Measurements from ENCODE around the gene CHCHD3. TPM values are rescaled to one million over a fixed set of nuclear protein-coding genes. Genes with fewer than 3 reads are reported as not detected.

CHCHD3 gene
- total and polyA plus RNA-seq, 7 donors: 61.7 to 93.4 (median 63.7) TPM

DNA sequence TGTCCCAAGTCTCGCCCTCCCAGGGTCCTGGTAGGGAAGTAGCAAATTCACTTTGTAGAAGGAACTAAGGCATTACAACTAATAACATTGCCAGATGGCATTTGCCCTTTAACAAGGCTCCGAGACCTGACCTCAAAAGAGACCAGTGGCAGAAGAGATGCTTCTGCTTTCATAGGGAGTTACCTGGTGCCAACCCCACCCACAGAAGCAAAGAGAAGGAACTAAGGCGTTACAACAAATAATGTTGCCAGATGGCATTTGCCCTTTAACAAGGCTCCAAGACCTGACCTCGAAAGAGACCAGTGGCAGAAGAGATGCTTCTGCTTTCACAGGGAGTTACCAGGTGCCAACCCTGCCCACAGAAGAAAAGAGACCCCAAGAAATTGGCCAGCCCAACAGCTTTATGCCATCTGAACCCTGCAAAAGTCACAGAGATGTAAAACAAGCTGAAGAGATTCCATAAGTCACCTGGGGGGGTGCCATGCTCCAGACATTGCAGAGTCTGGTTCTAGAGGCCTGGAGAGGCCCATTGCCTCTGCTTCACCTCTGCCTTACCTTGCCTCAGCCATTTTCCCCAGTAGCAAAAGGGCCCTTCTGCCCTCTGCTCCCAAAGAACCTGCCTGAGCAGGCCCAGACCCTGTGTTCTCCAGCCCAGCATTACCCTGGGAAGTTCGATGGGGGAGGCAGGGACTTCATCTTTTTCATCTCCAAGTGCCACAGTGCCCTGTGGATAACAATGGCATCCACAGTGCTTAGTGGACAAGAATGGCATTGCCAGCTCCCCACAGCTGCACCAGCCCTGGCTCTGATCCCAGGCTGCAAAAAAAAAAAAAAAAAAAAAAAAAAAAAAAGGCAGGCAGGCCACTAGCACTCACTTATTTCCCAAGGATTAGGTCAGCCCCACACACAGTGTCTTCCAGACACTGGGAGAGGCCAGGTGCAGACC lies 326.1 kb downstream of the CHCHD3 start:
- 77 to 83% methylated on average over 5 of the region's 5 CpGs for WGBS, 2 donors
- intact Hi-C loops (cut with DNase I): no loop called here
- H3K4me1 ChIP-seq: no peaks in the 10 kb centered on the region

DNA sequence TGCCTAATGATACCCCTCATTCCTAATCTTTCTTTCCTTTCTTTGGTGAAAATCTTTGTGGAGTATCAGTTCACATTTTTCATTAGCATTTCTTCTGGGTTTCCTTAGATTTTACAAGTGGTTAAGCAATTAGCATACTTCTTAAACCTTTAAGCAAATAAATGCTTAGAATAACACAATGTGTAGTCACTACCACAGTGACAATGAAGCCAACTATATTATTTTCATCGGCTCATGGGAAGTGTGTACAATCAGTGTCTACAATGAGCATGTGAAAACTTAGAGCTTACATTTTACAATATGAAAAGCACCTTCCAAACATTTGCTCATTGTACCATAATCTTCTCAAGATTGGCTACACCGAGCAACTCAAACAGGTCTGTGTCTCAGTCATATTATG lies 329.5 kb downstream of the CHCHD3 start:
- no peaks in the 10 kb centered on the region for H3K9me3 ChIP-seq
- no peak for TF ChIP-seq POLR2A (IDR thresholded peaks at IDR 0.05)
- TF ChIP-seq, protein P1, sequence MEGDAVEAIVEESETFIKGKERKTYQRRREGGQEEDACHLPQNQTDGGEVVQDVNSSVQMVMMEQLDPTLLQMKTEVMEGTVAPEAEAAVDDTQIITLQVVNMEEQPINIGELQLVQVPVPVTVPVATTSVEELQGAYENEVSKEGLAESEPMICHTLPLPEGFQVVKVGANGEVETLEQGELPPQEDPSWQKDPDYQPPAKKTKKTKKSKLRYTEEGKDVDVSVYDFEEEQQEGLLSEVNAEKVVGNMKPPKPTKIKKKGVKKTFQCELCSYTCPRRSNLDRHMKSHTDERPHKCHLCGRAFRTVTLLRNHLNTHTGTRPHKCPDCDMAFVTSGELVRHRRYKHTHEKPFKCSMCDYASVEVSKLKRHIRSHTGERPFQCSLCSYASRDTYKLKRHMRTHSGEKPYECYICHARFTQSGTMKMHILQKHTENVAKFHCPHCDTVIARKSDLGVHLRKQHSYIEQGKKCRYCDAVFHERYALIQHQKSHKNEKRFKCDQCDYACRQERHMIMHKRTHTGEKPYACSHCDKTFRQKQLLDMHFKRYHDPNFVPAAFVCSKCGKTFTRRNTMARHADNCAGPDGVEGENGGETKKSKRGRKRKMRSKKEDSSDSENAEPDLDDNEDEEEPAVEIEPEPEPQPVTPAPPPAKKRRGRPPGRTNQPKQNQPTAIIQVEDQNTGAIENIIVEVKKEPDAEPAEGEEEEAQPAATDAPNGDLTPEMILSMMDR (IDR thresholded peaks at IDR 0.05): no peak
- no peak for TF ChIP-seq EP300 (IDR thresholded peaks at IDR 0.05)
- no peak for TF ChIP-seq POLR2AphosphoS5 (IDR thresholded peaks at IDR 0.05)
- H3K27me3 ChIP-seq: peaks cover 0 to 3% (median 0%) of the 10 kb centered on the region in 3 donors
- no peak overlapping the region for H3K4me3 ChIP-seq
- H3K36me3 ChIP-seq: no peaks in the 10 kb centered on the region
- WGBS, 2 donors: 70 to 87% methylated on average over 2 of the region's 2 CpGs
- no peak for DNase-seq
- intact Hi-C loops (cut with DNase I): no loop called here
- H3K27ac ChIP-seq: no peak overlapping the region
- no peaks in the 10 kb centered on the region for H3K4me1 ChIP-seq

More for the DNA sequence above, 326.1 kb downstream of the CHCHD3 start:
- no peak for TF ChIP-seq EP300 (IDR thresholded peaks at IDR 0.05)
- no peak for TF ChIP-seq POLR2A (IDR thresholded peaks at IDR 0.05)
- no peak for TF ChIP-seq POLR2AphosphoS5 (IDR thresholded peaks at IDR 0.05)
- TF ChIP-seq, protein P1 (IDR thresholded peaks at IDR 0.05): no peak
- peaks cover 0 to 3% (median 0%) of the 10 kb centered on the region in 3 donors for H3K27me3 ChIP-seq
- no peak for DNase-seq
- no peak overlapping the region for H3K27ac ChIP-seq
- no peaks in the 10 kb centered on the region for H3K36me3 ChIP-seq
- no peak overlapping the region for H3K4me3 ChIP-seq
- H3K9me3 ChIP-seq: no peaks in the 10 kb centered on the region

DNA sequence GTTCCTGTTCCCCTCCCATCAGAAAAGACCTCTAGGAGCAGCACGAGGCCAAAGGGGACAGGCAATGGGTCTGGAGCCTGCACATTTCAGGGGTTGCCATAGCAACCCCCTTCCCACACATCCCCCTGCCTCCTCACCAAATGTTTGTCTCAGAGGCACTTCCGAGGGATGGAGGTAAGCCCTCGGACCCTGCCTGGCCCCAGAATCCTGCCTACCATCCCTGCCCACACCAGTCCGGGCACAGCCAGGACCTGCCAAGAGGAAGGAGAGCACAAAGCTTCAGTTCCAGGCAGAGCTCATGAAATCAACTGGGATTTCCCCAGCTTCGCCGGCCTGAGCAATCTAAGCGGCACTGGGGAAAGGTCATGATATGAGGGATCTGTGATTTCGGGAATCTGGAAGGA lies 330.6 kb downstream of the CHCHD3 start:
- H3K4me1 ChIP-seq: no peaks in the 10 kb centered on the region
- TF ChIP-seq POLR2A (IDR thresholded peaks at IDR 0.05) (no peak), POLR2AphosphoS5 (IDR thresholded peaks at IDR 0.05) (no peak), EP300 (IDR thresholded peaks at IDR 0.05) (no peak)
- TF ChIP-seq, protein P1 (IDR thresholded peaks at IDR 0.05): no peak
- intact Hi-C loops (cut with DNase I): no loop called here
- no peak overlapping the region for H3K27ac ChIP-seq
- H3K9me3 ChIP-seq: no peaks in the 10 kb centered on the region
- no peak for DNase-seq
- peaks cover 0 to 3% (median 0%) of the 10 kb centered on the region in 3 donors for H3K27me3 ChIP-seq
- H3K4me3 ChIP-seq: no peak overlapping the region
- no peaks in the 10 kb centered on the region for H3K36me3 ChIP-seq
- 44 to 70% methylated on average over 8 of the region's 8 CpGs for WGBS, 2 donors

DNA sequence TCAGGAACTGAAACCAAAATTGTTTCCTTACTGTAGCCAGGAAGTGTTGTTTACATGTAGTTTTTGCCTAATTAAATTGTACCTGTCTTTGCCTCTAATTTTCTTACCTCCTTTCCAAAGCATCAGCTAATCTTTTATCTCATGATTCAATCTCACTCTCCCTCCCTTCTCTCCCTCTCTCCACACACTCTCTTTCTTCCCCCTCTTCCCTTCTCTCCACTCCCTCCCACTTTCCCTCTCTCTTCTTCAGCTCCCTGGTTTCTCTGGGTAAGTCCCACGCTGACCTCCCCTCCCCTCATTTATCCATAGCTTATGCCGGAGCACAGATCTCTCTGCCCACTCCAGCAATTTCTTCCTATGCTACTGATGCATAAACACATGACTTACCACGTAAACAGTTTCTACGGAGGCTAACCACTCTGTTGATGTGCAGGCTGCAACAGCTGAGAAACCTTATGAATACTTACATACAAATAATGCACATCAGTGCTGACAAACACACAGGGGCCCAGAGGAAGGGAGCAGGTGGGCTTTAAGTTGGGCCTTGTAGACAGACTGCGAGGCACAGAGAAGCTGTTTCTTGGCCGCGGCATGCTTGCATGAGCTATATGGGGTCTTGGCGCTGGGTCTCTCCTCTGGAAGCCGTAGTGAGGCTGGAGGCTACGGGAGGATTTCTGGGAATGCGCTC lies 331.2 kb downstream of the CHCHD3 start:
- intact Hi-C loops (cut with DNase I): no loop called here
- Histone ChIP-seq H3K9me3 (no peaks in the 10 kb centered on the region), H3K36me3 (no peaks in the 10 kb centered on the region), H3K4me1 (no peaks in the 10 kb centered on the region), H3K27ac (no peak overlapping the region), H3K4me3 (no peak overlapping the region), H3K27me3 (peaks cover 0 to 3% (median 0%) of the 10 kb centered on the region in 3 donors)
- TF ChIP-seq POLR2AphosphoS5 (IDR thresholded peaks at IDR 0.05) (no peak), POLR2A (IDR thresholded peaks at IDR 0.05) (no peak), EP300 (IDR thresholded peaks at IDR 0.05) (no peak)
- TF ChIP-seq, protein P1 (IDR thresholded peaks at IDR 0.05): no peak
- WGBS, 2 donors: 66 to 70% methylated on average over 11 of the region's 11 CpGs
- DNase-seq: no peak
